Astrocyte of the spinal cord (primary cell): Measurements from ENCODE around the gene NECTIN2.

Source experiments
- DNase-seq: peaks from one replicate; pipeline ENCODE4 v3.0.0; 2011; ENCODE audit warnings: low read depth, low spot score
- H3K4me3 ChIP-seq: 2 replicates; pipeline ENCODE4 v1.5.1; 2011; ENCODE audit warnings: low read depth, mild to moderate bottlenecking, low read length, moderate library complexity
- in situ Hi-C: cut with HindIII; loops from 2 replicates; pipeline ENCODE4 v1.10.0; 2017; ENCODE audit warnings: low sequenced_read_pairs
- TF ChIP-seq, protein P1 (sequence below): IDR thresholded peaks from 2 replicates; pipeline ENCODE4 v1.5.1; 2012; ENCODE audit warnings: low read depth, mild to moderate bottlenecking, low read length, inconsistent platforms

NECTIN2 gene

DNA sequence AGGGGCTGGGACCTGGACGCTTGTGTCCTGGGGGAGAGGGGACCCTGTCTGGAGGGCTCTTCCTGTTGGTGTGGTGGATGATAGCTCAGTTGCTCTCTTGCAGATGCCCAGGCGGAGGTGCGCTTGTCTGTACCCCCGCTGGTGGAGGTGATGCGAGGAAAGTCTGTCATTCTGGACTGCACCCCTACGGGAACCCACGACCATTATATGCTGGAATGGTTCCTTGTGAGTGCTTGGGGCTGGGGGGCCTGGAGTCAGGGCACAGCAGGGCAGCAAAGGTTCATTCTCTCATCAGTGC is 35.0 kb upstream of the NECTIN2 start:
- in situ Hi-C loops = no loop called here
- TF ChIP-seq, protein P1, sequence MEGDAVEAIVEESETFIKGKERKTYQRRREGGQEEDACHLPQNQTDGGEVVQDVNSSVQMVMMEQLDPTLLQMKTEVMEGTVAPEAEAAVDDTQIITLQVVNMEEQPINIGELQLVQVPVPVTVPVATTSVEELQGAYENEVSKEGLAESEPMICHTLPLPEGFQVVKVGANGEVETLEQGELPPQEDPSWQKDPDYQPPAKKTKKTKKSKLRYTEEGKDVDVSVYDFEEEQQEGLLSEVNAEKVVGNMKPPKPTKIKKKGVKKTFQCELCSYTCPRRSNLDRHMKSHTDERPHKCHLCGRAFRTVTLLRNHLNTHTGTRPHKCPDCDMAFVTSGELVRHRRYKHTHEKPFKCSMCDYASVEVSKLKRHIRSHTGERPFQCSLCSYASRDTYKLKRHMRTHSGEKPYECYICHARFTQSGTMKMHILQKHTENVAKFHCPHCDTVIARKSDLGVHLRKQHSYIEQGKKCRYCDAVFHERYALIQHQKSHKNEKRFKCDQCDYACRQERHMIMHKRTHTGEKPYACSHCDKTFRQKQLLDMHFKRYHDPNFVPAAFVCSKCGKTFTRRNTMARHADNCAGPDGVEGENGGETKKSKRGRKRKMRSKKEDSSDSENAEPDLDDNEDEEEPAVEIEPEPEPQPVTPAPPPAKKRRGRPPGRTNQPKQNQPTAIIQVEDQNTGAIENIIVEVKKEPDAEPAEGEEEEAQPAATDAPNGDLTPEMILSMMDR = no peak
- no peak for DNase-seq
- no peak overlapping the region for H3K4me3 ChIP-seq

DNA sequence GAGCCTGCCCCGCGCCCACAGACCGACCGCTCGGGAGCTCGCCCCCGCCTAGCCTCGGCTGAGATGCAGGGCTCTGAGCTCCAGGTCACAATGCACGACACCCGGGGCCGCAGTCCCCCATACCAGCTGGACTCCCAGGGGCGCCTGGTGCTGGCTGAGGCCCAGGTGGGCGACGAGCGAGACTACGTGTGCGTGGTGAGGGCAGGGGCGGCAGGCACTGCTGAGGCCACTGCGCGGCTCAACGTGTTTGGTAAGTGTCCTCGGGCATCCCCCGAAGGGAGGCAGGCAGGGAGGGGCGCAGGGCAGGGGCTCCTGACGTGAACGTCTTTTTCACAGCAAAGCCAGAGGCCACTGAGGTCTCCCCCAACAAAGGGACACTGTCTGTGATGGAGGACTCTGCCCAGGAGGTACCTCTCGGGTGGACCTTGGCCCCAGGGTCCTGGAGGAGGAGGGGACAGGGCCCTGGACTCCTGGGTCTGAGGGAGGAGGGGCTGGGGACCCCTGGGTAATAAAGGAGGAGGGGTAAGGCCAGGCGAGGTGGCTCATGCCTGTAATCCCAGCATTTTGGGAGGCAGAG is 33.9 kb upstream of the NECTIN2 start:
- H3K4me3 ChIP-seq = no peak overlapping the region
- no peak for DNase-seq
- TF ChIP-seq, protein P1 = no peak
- in situ Hi-C loops = no loop called here

DNA sequence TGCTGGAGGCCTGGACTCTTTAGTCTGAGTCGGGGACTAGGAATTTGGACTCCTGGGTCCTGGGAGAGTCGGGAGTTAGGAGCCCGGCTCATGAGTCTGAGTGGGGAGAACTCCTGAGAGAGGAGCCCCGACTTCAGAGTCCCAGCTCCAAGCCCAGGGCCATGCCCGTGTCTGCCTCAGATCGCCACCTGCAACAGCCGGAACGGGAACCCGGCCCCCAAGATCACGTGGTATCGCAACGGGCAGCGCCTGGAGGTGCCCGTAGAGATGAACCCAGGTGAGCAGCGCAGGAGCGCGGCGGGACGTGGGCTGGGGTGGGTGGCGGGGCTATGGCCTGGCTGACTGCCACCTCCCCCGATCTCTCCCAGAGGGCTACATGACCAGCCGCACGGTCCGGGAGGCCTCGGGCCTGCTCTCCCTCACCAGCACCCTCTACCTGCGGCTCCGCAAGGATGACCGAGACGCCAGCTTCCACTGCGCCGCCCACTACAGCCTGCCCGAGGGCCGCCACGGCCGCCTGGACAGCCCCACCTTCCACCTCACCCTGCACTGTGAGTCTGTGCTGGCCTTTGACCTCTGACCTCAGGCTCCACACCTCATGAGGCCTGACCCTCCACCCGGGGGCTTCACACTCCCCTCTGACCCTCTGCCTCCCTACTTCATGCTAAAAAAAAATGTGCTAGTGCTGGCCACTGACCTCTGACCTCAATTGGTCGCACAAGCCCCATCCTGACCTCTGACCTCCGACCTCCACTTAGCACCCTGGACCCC is 32.8 kb upstream of the NECTIN2 start:
- TF ChIP-seq, protein P1 = peak; percentile 8
- no peak overlapping the region for H3K4me3 ChIP-seq
- DNase-seq = no peak
- in situ Hi-C loops = no loop called here

DNA sequence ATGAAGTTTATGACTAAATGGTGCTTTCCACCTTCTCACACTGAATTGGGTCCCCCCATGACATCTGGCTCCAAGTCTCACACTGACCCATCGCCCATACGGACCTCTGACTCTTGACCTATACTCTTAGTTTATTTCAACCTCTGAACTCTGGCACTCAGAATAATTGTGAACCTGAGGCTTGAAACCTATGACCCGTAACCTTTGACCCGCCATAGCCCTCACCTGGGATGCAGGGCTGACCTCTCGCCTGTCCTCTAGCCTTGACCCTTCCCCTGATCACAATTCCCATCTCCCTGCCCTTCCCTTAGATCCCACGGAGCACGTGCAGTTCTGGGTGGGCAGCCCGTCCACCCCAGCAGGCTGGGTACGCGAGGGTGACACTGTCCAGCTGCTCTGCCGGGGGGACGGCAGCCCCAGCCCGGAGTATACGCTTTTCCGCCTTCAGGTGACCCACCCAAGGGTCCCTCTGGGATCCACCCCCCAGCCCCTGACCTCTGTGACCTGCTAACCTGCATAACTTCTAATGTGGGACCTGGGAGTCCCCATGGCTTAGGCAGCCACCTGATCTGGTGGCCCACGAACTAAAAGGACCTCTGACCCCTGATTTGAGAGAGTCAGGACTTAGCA is 32.1 kb upstream of the NECTIN2 start:
- no peak overlapping the region for H3K4me3 ChIP-seq
- in situ Hi-C loops = no loop called here
- no peak for DNase-seq
- TF ChIP-seq, protein P1 = no peak

DNA sequence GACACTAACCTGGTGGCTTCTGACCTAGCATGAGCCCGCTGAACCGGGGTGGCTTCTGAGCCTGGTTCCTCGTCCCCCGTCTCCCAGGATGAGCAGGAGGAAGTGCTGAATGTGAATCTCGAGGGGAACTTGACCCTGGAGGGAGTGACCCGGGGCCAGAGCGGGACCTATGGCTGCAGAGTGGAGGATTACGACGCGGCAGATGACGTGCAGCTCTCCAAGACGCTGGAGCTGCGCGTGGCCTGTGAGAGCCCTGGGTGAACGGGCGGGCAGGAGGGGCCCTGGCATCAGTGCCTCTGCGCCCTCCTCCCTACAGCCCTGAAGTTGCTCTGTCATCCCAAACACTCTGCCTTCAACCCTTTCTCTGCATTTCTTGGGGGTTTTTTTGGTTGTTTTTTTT is 31.6 kb upstream of the NECTIN2 start:
- TF ChIP-seq, protein P1 = no peak
- H3K4me3 ChIP-seq = no peak overlapping the region
- in situ Hi-C loops = no loop called here
- no peak for DNase-seq

DNA sequence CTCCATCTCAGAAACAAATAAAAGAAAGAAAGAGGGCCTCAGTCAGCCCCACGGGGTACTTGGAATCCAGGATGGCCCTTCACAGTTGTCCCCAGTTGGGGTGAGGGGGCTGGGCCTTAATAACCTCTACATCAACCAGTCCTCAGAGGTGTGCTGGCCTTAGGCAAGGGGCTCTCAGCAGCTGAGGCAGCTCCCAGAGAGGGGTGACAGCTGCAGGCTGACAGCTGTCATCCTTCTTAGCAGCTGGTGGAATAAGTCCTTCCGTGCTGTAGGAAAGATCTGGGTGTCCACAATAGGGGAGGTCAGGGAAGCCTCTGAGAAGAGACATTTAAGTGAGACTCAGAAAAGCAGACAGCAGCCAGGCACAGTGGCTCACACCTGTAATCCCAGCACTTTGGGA is 29.8 kb upstream of the NECTIN2 start:
- in situ Hi-C loops = no loop called here
- DNase-seq = no peak
- TF ChIP-seq, protein P1 = no peak
- H3K4me3 ChIP-seq = no peak overlapping the region
